Neural cell (in vitro differentiated cells): ENCODE results near the gene GPAT2. TPM values are rescaled to one million over a fixed set of nuclear protein-coding genes. Genes with fewer than 3 reads are reported as not detected.
"Not testable (repeated sequence)": the region's sequence is repeated elsewhere in the genome, so short reads cannot be mapped to it uniquely, and the experiment has no call there.

Source experiments
- H2AFZ ChIP-seq: fragments of 200-600, 300-800 bp; sonication (generic), shearing (Covaris generic); 2 replicates; pipeline ENCODE4 v1.6.0; 2014; ENCODE audit warnings: low read depth, mild to moderate bottlenecking, antibody characterized with exemption, low read length, moderate library complexity
- H3F3A ChIP-seq: fragments of 200-600 bp; shearing (Covaris generic); 2 replicates; pipeline ENCODE4 v1.6.1; 2016; ENCODE audit warnings: mild to moderate bottlenecking, moderate library complexity, mixed read lengths, antibody characterized with exemption, low read length; ENCODE audit not compliant: insufficient read depth, poor library complexity, severe bottlenecking
- H3K27ac ChIP-seq: fragments of 200-600, 300-800 bp; sonication (generic), shearing (Covaris generic); 2 replicates; pipeline ENCODE4 v1.5.1; 2014; ENCODE audit warnings: mild to moderate bottlenecking, low read length, moderate library complexity
- H3K27me3 ChIP-seq: fragments of 300-800, 200-600 bp; sonication (generic), shearing (Covaris generic); 2 replicates; pipeline ENCODE4 v1.6.0; 2014; ENCODE audit warnings: mild to moderate bottlenecking, low read depth, low read length, moderate library complexity; ENCODE audit not compliant: insufficient read depth
- H3K36me3 ChIP-seq: fragments of 300-800, 200-600 bp; sonication (generic), shearing (Covaris generic); 2 replicates; pipeline ENCODE4 v1.5.1; 2014; ENCODE audit warnings: mild to moderate bottlenecking, antibody characterized with exemption, low read length, moderate library complexity; ENCODE audit not compliant: insufficient read depth
- H3K4me2 ChIP-seq: fragments of 300-800, 200-600 bp; sonication (generic), shearing (Covaris generic); 2 replicates; pipeline ENCODE4 v1.6.0; 2014; ENCODE audit warnings: mild to moderate bottlenecking, low read length
- H3K4me3 ChIP-seq: fragments of 300-800, 200-600 bp; sonication (generic), shearing (Covaris generic); 2 replicates; pipeline ENCODE4 v1.5.1; 2014; ENCODE audit warnings: mild to moderate bottlenecking, low read length, moderate library complexity
- H3K79me2 ChIP-seq: fragments of 200-600 bp; shearing (Covaris generic); replicated peaks from 2 replicates; pipeline ENCODE4 v1.6.0; 2014; ENCODE audit warnings: mild to moderate bottlenecking, low read length, moderate library complexity; ENCODE audit not compliant: insufficient read depth
- H3K9ac ChIP-seq: fragments of 300-800, 200-600 bp; sonication (generic), shearing (Covaris generic); 2 replicates; pipeline ENCODE4 v1.6.1; 2016; ENCODE audit warnings: mild to moderate bottlenecking, low read length, mixed read lengths
- H3K9me2 ChIP-seq: fragments of 200-600 bp; shearing (Covaris generic); 2 replicates; pipeline ENCODE4 v1.6.1; 2016; ENCODE audit warnings: mild to moderate bottlenecking, low read length, mixed read lengths; ENCODE audit not compliant: insufficient read depth
- H3K9me3 ChIP-seq: fragments of 200-600, 300-800 bp; sonication (generic), shearing (Covaris generic); 2 replicates; pipeline ENCODE4 v1.6.1; 2016; ENCODE audit warnings: mild to moderate bottlenecking, mixed run types, low read length, moderate library complexity, mixed read lengths
- H4K20me1 ChIP-seq: fragments of 200-600 bp; shearing (Covaris generic); 2 replicates; pipeline ENCODE4 v1.6.1; 2016; ENCODE audit warnings: mild to moderate bottlenecking, mixed run types; ENCODE audit not compliant: insufficient read depth
- RAD21 ChIP-seq: fragments of 450-650 bp; conservative IDR thresholded peaks from 2 replicates; pipeline ENCODE4 v1.6.1; 2014; ENCODE audit warnings: antibody characterized with exemption, mild to moderate bottlenecking, moderate library complexity
- SMC3 ChIP-seq: fragments of 450-650 bp; conservative IDR thresholded peaks from 2 replicates; pipeline ENCODE4 v1.6.1; 2014; ENCODE audit warnings: antibody characterized with exemption, mild to moderate bottlenecking, moderate library complexity; ENCODE audit not compliant: poor library complexity
- polyA plus RNA-seq: library from polyadenylated mRNA; depleted of rRNA; stranded (reverse); fragments of >200 nt; gene quantifications from 2 replicates; pipeline ENCODE4 v1.2.3, GENCODE V29; 2014
- TF ChIP-seq, protein P1 (sequence below): fragments of 450-650 bp; IDR thresholded peaks from 2 replicates; pipeline ENCODE4 v1.5.1; 2014; ENCODE audit warnings: antibody characterized with exemption, mild to moderate bottlenecking, moderate library complexity; ENCODE audit not compliant: poor library complexity, severe bottlenecking

GPAT2 gene
- polyA plus RNA-seq, 1 donor from 2014 or later, result not detected

DNA sequence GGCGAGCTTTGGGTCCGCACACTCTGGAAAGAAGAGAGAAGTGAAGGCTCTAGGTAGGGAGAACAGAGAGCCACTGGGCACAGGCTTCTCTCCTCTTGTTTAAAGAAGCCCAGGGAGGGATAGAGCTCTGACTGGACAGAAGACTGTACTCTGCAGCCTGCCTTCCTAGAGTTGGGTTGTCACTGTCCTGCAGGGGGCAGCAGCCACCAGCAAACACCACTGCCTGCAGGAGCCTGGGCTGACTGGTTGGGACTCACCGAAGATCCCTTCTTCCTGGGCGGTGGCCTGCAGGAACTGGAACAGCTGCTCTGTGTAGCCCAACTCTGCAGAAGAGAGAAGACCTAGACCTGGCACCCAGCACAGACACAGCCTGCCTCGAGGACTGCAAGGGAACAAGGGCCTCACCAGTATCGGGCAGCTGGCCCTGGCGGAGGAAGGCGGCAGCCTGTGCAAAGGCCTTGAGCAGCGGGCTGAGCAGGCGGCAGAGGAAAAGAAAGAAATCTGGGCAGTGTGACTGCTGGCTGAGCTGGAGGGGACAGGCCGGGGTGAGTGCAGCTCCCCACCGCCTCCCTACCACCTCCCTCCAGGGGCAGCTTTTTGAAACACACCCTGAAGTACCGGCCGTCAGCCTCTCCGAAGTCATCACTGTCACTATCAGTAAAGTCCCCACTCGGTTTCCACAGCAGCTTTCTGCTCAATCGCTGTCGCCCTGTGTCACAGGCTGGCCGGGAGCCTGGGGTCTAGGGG lies 11.8 kb downstream of the GPAT2 start:
- H3K4me3 ChIP-seq, H3K36me3 ChIP-seq, H3K9me3 ChIP-seq, H2AFZ ChIP-seq, H3F3A ChIP-seq, H4K20me1 ChIP-seq, H3K4me2 ChIP-seq, H3K27ac ChIP-seq, H3K79me2 ChIP-seq, H3K27me3 ChIP-seq, H3K9me2 ChIP-seq, H3K9ac ChIP-seq: not testable (repeated sequence)
- TF ChIP-seq, protein P1, sequence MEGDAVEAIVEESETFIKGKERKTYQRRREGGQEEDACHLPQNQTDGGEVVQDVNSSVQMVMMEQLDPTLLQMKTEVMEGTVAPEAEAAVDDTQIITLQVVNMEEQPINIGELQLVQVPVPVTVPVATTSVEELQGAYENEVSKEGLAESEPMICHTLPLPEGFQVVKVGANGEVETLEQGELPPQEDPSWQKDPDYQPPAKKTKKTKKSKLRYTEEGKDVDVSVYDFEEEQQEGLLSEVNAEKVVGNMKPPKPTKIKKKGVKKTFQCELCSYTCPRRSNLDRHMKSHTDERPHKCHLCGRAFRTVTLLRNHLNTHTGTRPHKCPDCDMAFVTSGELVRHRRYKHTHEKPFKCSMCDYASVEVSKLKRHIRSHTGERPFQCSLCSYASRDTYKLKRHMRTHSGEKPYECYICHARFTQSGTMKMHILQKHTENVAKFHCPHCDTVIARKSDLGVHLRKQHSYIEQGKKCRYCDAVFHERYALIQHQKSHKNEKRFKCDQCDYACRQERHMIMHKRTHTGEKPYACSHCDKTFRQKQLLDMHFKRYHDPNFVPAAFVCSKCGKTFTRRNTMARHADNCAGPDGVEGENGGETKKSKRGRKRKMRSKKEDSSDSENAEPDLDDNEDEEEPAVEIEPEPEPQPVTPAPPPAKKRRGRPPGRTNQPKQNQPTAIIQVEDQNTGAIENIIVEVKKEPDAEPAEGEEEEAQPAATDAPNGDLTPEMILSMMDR, result peak; percentile 88
- peak; percentile 83 for TF ChIP-seq SMC3
- TF ChIP-seq RAD21, result peak; percentile 85

GRCh38 chr2:96022126-96022525 lies 12.6 kb downstream of the GPAT2 start:
- not testable (repeated sequence) for H3K27ac ChIP-seq, H3K79me2 ChIP-seq, H4K20me1 ChIP-seq, H3K9me3 ChIP-seq, H2AFZ ChIP-seq, H3F3A ChIP-seq, H3K4me2 ChIP-seq, H3K9me2 ChIP-seq, H3K9ac ChIP-seq, H3K27me3 ChIP-seq, H3K4me3 ChIP-seq, H3K36me3 ChIP-seq

GRCh38 chr2:96021142-96021541 lies 13.6 kb downstream of the GPAT2 start:
- H3K27ac ChIP-seq, H3K4me3 ChIP-seq, H2AFZ ChIP-seq, H3K36me3 ChIP-seq, H3K79me2 ChIP-seq, H3K27me3 ChIP-seq, H3K4me2 ChIP-seq, H3K9ac ChIP-seq, H3K9me3 ChIP-seq, H4K20me1 ChIP-seq, H3K9me2 ChIP-seq, H3F3A ChIP-seq: not testable (repeated sequence)

DNA sequence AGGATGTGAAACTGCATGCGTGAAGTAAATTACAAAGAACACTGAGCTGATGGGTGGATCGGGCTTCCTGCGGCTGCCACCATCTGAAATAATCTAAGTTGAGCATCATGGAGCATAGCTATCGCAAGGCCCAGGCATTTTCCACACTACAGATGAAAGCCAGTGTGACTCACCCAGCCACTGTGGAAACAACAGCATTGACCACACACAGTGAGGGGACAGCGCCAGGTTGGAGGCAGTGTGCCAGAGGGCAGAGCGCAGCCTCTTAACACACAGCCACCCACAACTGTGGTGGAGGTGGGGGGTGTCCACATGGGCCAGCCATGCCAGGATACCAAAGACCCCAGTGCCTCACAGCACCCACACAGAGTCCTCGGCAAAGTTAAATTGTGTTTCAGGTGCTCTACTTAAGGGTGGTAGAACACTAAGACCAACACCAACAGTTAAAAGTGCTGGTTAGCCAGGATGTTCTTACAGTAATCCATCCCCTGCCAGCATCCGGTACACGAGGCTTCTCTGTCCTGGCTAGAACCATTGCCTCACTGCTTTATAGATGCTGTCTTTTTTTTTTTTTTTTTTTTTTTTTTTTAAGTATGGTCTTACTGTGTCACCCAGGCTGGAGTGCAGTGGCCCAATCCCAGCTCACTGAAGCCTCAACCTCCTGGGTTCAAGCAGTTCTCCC lies 14.7 kb downstream of the GPAT2 start:
- H2AFZ ChIP-seq, H3F3A ChIP-seq, H3K4me2 ChIP-seq, H3K27ac ChIP-seq, H3K9me2 ChIP-seq, H3K27me3 ChIP-seq, H4K20me1 ChIP-seq, H3K79me2 ChIP-seq, H3K4me3 ChIP-seq, H3K9ac ChIP-seq, H3K36me3 ChIP-seq, H3K9me3 ChIP-seq: not testable (repeated sequence)

GRCh38 chr2:96016321-96016720 lies 18.4 kb downstream of the GPAT2 start:
- not testable (repeated sequence) for H3F3A ChIP-seq, H3K27me3 ChIP-seq, H4K20me1 ChIP-seq, H3K36me3 ChIP-seq, H3K4me3 ChIP-seq, H2AFZ ChIP-seq, H3K27ac ChIP-seq, H3K79me2 ChIP-seq, H3K4me2 ChIP-seq, H3K9me2 ChIP-seq, H3K9ac ChIP-seq, H3K9me3 ChIP-seq

- H2AFZ ChIP-seq, H3F3A ChIP-seq, H3K79me2 ChIP-seq, H3K9me2 ChIP-seq, H3K36me3 ChIP-seq, H3K27ac ChIP-seq, H4K20me1 ChIP-seq, H3K4me3 ChIP-seq, H3K9ac ChIP-seq, H3K4me2 ChIP-seq, H3K9me3 ChIP-seq, H3K27me3 ChIP-seq: not testable (repeated sequence)
Observed at GRCh38 chr2:96012792-96013264, 21.9 kb downstream of the GPAT2 start.
